Stimulated activated CD8-positive, alpha-beta memory T cell treated with anti-CD3 and anti-CD28 coated beads, Interleukin-4, amount 100 ng/mL, for 24 hours (primary cell): ENCODE measurements around the gene ARHGAP36.

Experiments
- DNase-seq: peaks from one replicate; pipeline ENCODE4 v3.0.0-alpha.2; 2020; ENCODE audit warnings: low read depth

Gene ARHGAP36

DNA sequence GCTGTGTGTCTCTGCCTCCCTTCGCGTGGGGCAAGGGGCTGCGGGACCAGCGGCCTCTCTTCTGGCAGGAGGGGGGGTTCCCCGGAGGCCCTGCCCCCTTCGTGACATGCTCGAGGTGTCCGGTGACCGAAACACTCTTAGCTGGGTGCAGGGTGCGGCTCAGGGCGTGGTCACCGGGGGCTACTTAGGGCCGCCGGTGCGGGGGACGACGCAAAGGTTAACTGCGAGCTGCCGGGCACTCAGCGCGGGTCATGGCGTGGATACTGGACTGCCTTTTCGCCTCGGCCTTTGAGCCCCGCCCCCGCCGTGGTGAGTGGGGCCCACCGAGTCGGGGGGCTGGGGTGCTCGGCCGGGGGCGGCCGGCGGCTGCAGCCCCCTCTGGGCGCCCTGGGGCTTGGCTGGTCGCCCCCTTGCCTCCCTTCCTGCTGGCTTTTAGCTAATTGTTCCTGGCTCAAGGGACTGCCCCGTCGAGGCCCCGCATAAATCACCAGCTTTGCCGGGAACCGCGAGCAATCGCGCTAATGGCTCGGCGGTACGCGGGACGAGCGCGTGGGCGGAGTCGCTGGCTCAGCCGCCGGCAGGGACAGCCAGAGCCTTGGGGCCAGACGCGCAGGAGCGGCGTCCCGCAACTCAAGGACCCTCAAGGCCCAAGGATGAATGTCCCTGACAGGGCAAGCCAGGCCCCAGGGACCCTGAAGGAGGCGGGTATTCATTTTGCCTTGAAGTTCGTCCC, at the start of gene ARHGAP36:
Gene ARHGAP36 (plus strand): TSS at position 211 of the 733 bp plus-strand sequence. CDS start 23,320 bp downstream, outside the sequence.
- no peak for DNase-seq

GRCh38 chrX:131010186-131010585, 48.0 kb upstream of the ARHGAP36 start:
- no peak for DNase-seq

DNA sequence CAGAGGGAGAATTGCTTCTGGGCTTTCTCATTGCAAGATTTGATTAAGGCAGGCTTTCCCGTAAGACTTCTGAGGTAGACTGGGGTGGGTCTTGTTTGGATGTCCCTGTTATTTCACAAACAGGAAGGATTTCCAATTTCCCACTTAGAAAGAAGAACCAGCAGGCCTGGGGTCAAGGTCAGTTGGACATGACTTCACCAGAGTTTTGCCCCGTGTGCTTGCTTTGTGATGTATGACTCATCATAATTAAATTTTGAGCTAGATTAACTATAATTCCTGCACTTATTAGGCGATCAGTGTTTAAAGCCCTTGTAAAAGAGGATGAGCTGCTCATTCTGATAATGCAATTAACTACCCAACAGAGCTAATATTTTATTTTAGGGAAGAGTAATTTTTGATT, 32.8 kb upstream of the ARHGAP36 start:
- no peak for DNase-seq

- DNase-seq, result no peak
Observed at GRCh38 chrX:131032354-131033230, 25.6 kb upstream of the ARHGAP36 start.

DNA sequence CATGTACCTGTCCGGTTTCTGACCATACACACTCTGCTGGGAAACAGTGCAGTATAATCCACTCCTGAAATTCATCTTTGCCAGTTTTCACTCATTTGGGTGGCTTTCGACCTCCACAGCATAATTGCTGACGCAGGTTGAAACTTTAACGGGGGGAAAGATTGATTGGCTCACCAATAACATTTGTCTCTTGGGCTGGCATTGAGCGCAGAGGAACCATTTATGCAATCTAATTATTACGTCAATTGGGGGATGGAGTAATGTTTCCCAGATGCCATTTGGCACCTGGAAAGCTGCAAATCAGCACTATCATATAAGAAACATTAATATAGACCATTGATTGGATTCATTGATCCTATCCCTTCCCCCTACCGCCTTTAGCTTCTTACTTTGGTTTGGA, 24.1 kb upstream of the ARHGAP36 start:
- no peak for DNase-seq

DNA sequence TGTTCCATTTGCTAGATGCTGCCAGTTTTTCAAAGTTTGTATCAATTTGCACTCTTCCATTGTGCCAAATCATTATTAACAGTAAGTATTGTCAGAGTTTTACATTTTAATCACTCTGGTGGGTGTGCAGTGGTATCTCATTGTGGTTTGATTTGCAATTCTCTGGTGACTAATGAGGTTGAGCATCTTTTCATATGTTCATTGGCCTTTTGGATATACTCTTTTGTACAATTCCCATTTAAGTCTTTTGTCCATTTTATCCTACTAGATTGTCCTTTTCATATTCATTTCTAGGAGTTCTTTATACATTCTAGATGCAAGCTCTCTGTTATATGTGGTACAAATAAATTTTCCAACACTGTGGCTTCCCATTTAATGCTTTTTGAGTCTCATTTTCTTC, 17.4 kb upstream of the ARHGAP36 start:
- DNase-seq, result no peak

GRCh38 chrX:131041667-131042066, 16.5 kb upstream of the ARHGAP36 start:
- no peak for DNase-seq

GRCh38 chrX:131045726-131046125, 12.4 kb upstream of the ARHGAP36 start:
- no peak for DNase-seq

DNA sequence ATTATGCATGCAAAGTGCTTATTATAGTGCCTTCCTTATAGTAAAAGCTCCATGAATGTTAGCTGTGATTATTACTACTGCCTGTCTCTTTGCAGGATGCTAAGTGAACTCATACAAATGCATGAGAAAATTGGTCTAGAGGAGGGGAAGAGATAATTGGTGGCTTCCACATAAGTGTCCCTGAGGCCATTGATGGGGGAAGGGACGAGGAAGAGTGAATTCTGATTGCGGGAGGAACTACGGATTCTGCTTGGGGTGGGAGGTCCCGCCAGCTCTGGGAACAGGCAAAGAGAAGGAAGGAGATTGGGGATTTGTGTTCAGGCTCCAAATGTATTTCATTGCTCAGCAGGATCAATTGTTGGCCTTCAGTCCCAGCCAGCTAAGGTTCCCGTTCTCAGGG, 11.6 kb upstream of the ARHGAP36 start:
- DNase-seq, result no peak

DNA sequence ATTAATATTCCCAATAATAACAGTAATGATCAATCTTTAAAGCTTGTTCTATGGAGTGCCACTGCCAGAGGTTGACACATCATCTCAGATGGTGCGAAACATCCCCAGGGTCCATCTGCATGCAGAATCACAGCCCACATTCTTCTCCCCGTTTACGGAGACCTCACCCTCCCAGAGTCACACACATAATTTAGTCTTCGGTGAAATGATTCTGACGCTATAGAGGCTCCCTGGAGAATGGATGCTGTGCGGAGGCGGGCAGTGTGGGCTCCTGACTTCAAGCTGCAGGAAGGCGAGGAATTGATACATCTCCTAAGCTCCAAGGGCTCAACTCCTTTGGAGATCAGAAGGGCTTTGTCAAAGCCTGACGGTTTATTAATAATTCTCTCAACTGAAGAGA, 11.0 kb upstream of the ARHGAP36 start:
- DNase-seq, result no peak

GRCh38 chrX:131053076-131053475, 5.1 kb upstream of the ARHGAP36 start:
- DNase-seq, result no peak

- DNase-seq, result no peak
Observed at GRCh38 chrX:131054906-131055305, 3.2 kb upstream of the ARHGAP36 start.

DNA sequence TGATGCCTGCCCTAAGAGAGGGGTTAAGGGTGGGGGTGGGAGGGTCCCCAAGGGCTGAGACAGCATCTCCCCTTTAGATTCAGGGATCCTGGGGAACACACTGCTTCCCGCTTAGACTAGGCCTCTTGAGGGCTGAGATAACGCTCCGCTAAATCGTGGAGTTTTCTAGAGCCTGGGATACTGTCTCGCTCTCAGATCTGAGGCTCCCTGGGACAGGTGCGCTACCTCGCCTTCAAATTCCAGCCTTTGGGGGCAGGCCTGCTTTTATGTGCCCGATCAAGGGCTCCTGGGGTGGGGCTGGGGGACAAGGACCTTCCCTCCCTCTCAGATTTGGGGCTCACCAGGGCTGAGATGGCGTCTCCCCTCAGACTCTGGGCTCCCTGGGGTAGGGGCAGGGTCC, 440 bp upstream of the ARHGAP36 start:
- no peak for DNase-seq

- no peak for DNase-seq
Observed at GRCh38 chrX:131059246-131059645, 1.1 kb downstream of the ARHGAP36 start.

GRCh38 chrX:131060147-131060546, 2.0 kb downstream of the ARHGAP36 start:
- no peak for DNase-seq

DNA sequence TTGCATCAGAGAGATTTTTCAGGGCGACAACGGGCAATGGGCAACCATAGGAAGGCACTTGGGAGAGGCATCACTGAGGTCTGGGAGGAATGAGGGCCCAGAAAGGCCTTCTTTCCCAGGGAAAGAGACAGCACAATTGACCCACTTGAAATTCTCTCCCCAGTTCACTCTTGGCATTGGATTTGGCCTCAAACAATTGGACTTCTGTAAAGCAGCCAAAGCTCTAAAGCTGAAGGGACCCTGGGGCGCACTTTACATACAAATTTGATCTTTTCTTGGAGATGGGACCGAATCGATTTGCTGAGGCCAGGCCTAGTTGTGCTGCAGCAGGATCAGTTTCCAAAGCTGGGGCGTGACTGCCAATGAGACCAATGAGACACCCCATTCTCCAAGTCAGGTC, 3.2 kb downstream of the ARHGAP36 start:
- DNase-seq, result no peak

- no peak for DNase-seq
Observed at GRCh38 chrX:131063613-131064012, 5.5 kb downstream of the ARHGAP36 start.

- no peak for DNase-seq
Observed at GRCh38 chrX:131066237-131066636, 8.1 kb downstream of the ARHGAP36 start.

GRCh38 chrX:131067216-131067615, 9.1 kb downstream of the ARHGAP36 start:
- no peak for DNase-seq

DNA sequence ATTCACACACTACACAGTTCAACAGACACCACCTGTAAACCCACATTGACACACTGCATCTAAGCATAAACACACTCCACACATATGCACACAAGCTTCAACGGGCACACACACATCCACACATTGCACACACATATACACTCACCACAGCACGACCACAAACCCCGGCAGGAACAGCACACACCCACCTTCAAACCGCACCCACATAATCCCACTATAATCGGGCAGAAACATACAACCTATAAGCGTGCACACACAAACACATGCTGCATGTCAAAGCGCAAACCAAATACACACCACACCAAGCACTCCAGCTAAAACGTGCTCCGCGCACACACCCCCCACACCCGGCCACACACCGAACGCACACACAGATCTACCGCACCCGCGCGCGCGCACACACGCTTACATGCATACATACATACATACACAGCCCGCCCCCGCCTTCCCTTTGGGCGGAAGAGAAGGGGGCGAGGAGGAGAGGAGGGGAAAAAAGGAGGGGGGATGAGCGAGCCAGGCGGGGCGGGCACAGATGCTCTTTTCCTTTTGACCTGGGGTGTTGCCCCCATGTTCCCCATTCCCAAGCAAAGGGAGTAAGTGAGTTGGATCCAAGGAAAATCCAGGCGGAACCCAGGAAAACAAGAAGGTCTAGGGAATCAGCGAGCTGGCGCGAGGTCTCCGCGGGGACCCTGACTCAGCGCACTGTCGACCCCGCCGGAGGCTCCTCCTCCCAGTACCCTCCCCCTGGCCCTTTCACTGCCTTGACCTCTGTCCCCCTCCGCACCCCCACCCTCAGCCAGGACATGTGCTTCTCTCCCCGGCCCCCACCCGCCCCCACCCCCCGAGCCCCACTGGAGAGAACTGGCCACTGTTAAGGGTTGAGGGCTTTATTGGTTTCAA, 9.9 kb downstream of the ARHGAP36 start:
- no peak for DNase-seq

DNA sequence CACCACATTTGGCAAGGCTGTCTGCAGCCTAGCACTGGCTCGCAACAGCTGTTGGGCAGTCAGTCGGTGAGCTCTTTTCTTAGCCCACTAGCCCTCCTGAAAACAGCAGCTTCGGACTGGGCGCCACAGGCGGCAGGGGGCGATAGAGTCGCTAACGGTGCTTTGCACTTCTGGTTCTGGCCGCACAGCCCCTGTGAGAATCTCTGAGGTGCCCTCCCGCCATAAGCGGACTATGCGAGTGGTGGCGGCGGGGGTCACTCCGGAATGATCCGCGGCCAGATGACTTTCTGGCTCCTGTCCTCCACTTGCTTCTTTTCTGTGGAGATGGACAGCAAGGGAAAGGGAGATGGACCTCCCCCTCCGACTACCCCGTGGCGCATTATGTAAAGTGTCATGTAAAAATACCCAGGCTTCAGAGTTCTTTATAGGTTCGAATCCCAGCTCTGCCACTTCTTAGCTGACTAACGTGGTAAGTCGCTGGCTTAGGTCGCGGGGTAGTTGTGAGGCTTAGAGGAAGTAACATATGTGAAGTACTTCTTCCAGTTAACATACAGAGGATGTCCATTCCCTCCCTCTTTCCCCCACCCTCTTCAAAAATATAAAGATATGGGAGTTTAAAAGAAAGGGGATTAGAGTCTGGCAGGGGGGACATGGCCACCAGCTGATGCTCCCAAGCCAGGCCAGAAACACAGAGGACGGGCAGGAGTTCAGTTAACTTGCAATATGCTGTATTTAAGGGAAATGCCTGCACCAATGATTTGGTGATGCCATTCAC, 11.0 kb downstream of the ARHGAP36 start:
- DNase-seq, result no peak
